Thyroid gland (tissue), 4 donors: ENCODE measurements around the gene KLHDC8A.

Experiments
- POLR2A ChIP-seq, 2 donors: fragments of 450-650 bp; IDR thresholded peaks; one replicate each; pipeline ENCODE4 v1.6.1; 2017; ENCODE audit warnings: antibody characterized with exemption in 2 of 2, mild to moderate bottlenecking in 2 of 2, moderate library complexity in 1 of 2
- TF ChIP-seq, protein P1 (sequence below), 6 experiments: fragments of 200-600 bp in 3 of 6; fragments of 450-650 bp in 3 of 6; sonication (generic) in 3 of 6; IDR thresholded peaks; one replicate each; pipeline ENCODE4 v1.5.1; 2016 to 2019; ENCODE audit warnings: antibody characterized with exemption in 6 of 6, mild to moderate bottlenecking in 2 of 6, inconsistent platforms in 1 of 6, moderate library complexity in 1 of 6

- TF ChIP-seq, protein P1, sequence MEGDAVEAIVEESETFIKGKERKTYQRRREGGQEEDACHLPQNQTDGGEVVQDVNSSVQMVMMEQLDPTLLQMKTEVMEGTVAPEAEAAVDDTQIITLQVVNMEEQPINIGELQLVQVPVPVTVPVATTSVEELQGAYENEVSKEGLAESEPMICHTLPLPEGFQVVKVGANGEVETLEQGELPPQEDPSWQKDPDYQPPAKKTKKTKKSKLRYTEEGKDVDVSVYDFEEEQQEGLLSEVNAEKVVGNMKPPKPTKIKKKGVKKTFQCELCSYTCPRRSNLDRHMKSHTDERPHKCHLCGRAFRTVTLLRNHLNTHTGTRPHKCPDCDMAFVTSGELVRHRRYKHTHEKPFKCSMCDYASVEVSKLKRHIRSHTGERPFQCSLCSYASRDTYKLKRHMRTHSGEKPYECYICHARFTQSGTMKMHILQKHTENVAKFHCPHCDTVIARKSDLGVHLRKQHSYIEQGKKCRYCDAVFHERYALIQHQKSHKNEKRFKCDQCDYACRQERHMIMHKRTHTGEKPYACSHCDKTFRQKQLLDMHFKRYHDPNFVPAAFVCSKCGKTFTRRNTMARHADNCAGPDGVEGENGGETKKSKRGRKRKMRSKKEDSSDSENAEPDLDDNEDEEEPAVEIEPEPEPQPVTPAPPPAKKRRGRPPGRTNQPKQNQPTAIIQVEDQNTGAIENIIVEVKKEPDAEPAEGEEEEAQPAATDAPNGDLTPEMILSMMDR (IDR thresholded peaks at IDR 0.05): no peak
- no peak for TF ChIP-seq POLR2A (IDR thresholded peaks at IDR 0.05)
These were observed 6.6 kb downstream of the KLHDC8A start for GRCh38 chr1:205350124-205350523.
